Vagina (tissue), 2 donors: Measurements from ENCODE around the gene ACOX1. TPM values are rescaled to one million over a fixed set of nuclear protein-coding genes. Genes with fewer than 3 reads are reported as not detected.

Source experiments
- DNase-seq, 2 donors: peaks; one replicate each; pipeline ENCODE4 v3.0.0-alpha.2; 2017; ENCODE audit errors: extremely low spot score in 2 of 2
- H3K27ac ChIP-seq: fragments of 200-600 bp; sonication (generic); one replicate; pipeline ENCODE4 v1.5.1; 2019
- H3K27me3 ChIP-seq: fragments of 200-600 bp; sonication (generic); one replicate; pipeline ENCODE4 v1.5.1; 2019
- H3K36me3 ChIP-seq, 2 donors: fragments of 200-600 bp; sonication (generic); one replicate each; pipeline ENCODE4 v1.5.1; 2017 to 2019
- H3K4me1 ChIP-seq: fragments of 200-600 bp; sonication (generic); one replicate; pipeline ENCODE4 v1.5.1; 2019
- H3K4me3 ChIP-seq, 2 donors: fragments of 200-600 bp; sonication (generic); 1 replicate in 1 of 2; 2 replicates in 1 of 2; pipeline ENCODE4 v1.5.1; 2016 to 2019
- H3K9me3 ChIP-seq: fragments of 200-600 bp; sonication (generic); one replicate; pipeline ENCODE4 v1.5.1; 2019
- CTCF ChIP-seq, 3 experiments: fragments of 450-650 bp in 2 of 3; fragments of 200-600 bp in 1 of 3; sonication (generic) in 1 of 3; IDR thresholded peaks; one replicate each; pipeline ENCODE4 v1.5.1; 2017 to 2019; ENCODE audit warnings: antibody characterized with exemption in 3 of 3, mild to moderate bottlenecking in 2 of 3, moderate library complexity in 2 of 3
- POLR2A ChIP-seq, 2 donors: fragments of 450-650 bp; IDR thresholded peaks; one replicate each; pipeline ENCODE4 v1.6.1; 2017; ENCODE audit warnings: antibody characterized with exemption in 2 of 2, mild to moderate bottlenecking in 2 of 2, moderate library complexity in 2 of 2
- POLR2AphosphoS5 ChIP-seq, 2 donors: sonication (generic); formaldehyde crosslinking; IDR thresholded peaks; one replicate each; pipeline ENCODE4 v1.9.0; 2017; ENCODE audit warnings: antibody characterized with exemption in 2 of 2, mild to moderate bottlenecking in 2 of 2, low read depth in 1 of 2; ENCODE audit not compliant: insufficient read depth in 1 of 2
- intact Hi-C: fragments of 100-400 bp; cut with DNase I; formaldehyde crosslinking; loops from one replicate; pipeline ENCODE4 v1.15.1; 2023
- total RNA-seq: library from RNA; depleted of rRNA; stranded (reverse); fragments of >200 nt; gene quantifications from one replicate; pipeline ENCODE4 v1.2.3, GENCODE V29; 2016

ACOX1 gene
- total RNA-seq, 1 donor from 2014 or later: 50.6 TPM

- DNase-seq: no peak
- Histone ChIP-seq H3K36me3 (peaks cover 0 to under 1% of the 10 kb centered on the region in 2 donors), H3K27ac (no peak overlapping the region), H3K4me3 (no peak overlapping the region), H3K27me3 (no peaks in the 10 kb centered on the region), H3K9me3 (no peaks in the 10 kb centered on the region), H3K4me1 (peaks cover 11% of the 10 kb centered on the region)
- intact Hi-C loops: no loop called here
- TF ChIP-seq POLR2A (IDR thresholded peaks at IDR 0.05) (no peak), POLR2AphosphoS5 (IDR thresholded peaks at IDR 0.05; ENCODE audit: insufficient read depth in 1 of 2, low read depth in 1 of 2) (no peak), CTCF (IDR thresholded peaks at IDR 0.05) (no peak)
Measured at GRCh38 chr17:76024353-76024752, 45.4 kb upstream of the ACOX1 start.

DNA sequence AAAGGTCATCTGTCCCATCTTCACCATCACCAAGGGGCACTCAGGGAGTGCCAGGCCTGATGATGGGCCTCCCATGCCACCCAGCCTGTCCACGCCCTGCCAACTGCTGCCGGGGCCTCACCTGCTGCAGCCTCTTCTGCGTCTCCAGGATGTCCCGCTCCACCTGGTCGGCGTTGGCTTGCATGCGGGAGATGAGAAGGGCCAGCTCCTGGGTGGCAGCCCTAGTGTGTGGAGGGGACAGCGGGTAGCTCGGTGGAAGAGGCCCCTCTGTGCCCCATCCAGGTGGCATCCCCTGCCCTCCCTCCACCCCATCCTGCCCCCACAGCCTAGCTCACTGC is 44.9 kb upstream of the ACOX1 start:
- H3K27ac ChIP-seq: no peak overlapping the region
- H3K27me3 ChIP-seq: no peaks in the 10 kb centered on the region
- DNase-seq: no peak
- peaks cover 0 to 5% of the 10 kb centered on the region in 2 donors for H3K36me3 ChIP-seq
- H3K4me3 ChIP-seq: no peak overlapping the region
- no peaks in the 10 kb centered on the region for H3K9me3 ChIP-seq
- TF ChIP-seq POLR2AphosphoS5 (IDR thresholded peaks at IDR 0.05; ENCODE audit: insufficient read depth in 1 of 2, low read depth in 1 of 2) (no peak), CTCF (IDR thresholded peaks at IDR 0.05) (no peak), POLR2A (IDR thresholded peaks at IDR 0.05) (no peak)
- intact Hi-C loops: no loop called here
- H3K4me1 ChIP-seq: peaks cover 8% of the 10 kb centered on the region

- Histone ChIP-seq H3K4me1 (peaks cover 8% of the 10 kb centered on the region), H3K27ac (no peak overlapping the region), H3K9me3 (no peaks in the 10 kb centered on the region), H3K27me3 (no peaks in the 10 kb centered on the region), H3K36me3 (peaks cover 0 to 5% of the 10 kb centered on the region in 2 donors), H3K4me3 (no peak overlapping the region)
- no peak for DNase-seq
- no peak for TF ChIP-seq POLR2A (IDR thresholded peaks at IDR 0.05)
- TF ChIP-seq POLR2AphosphoS5 (IDR thresholded peaks at IDR 0.05; ENCODE audit: insufficient read depth in 1 of 2, low read depth in 1 of 2): no peak
- TF ChIP-seq CTCF (IDR thresholded peaks at IDR 0.05): no peak
- intact Hi-C loops: no loop called here
Measured at GRCh38 chr17:76022973-76023899, 44.3 kb upstream of the ACOX1 start.

GRCh38 chr17:76022285-76022684 is 43.3 kb upstream of the ACOX1 start:
- H3K27ac ChIP-seq: no peak overlapping the region
- DNase-seq: no peak
- intact Hi-C loops: no loop called here
- H3K27me3 ChIP-seq: no peaks in the 10 kb centered on the region
- H3K4me1 ChIP-seq: peaks cover 8% of the 10 kb centered on the region
- H3K4me3 ChIP-seq: no peak overlapping the region
- peaks cover 0 to 5% of the 10 kb centered on the region in 2 donors for H3K36me3 ChIP-seq
- TF ChIP-seq POLR2AphosphoS5 (IDR thresholded peaks at IDR 0.05; ENCODE audit: insufficient read depth in 1 of 2, low read depth in 1 of 2) (no peak), CTCF (IDR thresholded peaks at IDR 0.05) (no peak), POLR2A (IDR thresholded peaks at IDR 0.05) (no peak)
- H3K9me3 ChIP-seq: no peaks in the 10 kb centered on the region

- H3K27me3 ChIP-seq: no peaks in the 10 kb centered on the region
- no peak overlapping the region for H3K27ac ChIP-seq
- H3K4me1 ChIP-seq: peaks cover 8% of the 10 kb centered on the region
- H3K9me3 ChIP-seq: no peaks in the 10 kb centered on the region
- peaks cover 0 to 10% of the 10 kb centered on the region in 2 donors for H3K36me3 ChIP-seq
- no peak overlapping the region for H3K4me3 ChIP-seq
- intact Hi-C loops: no loop called here
- no peak for DNase-seq
- TF ChIP-seq CTCF (IDR thresholded peaks at IDR 0.05) (no peak), POLR2A (IDR thresholded peaks at IDR 0.05) (no peak), POLR2AphosphoS5 (IDR thresholded peaks at IDR 0.05; ENCODE audit: insufficient read depth in 1 of 2, low read depth in 1 of 2) (no peak)
Measured at GRCh38 chr17:76019833-76020467, 41.0 kb upstream of the ACOX1 start.
